VCaP (cell line): ENCODE results near the gene GSTCD.

ENCODE experiments used
- H3K27ac ChIP-seq: fragments of 450-650 bp; 2 replicates; pipeline ENCODE4 v1.5.1; 2017
- CTCF ChIP-seq: fragments of 450-650 bp; conservative IDR thresholded peaks from 2 replicates; pipeline ENCODE4 v1.5.1; 2017; ENCODE audit warnings: mild to moderate bottlenecking, moderate library complexity

Gene GSTCD

GRCh38 chr4:105708181-105709080 lies at the start of gene GSTCD, which contains the start of gene INTS12:
Gene GSTCD (plus strand): TSS chr4:105708784. CDS start chr4:105717614, 8,830 bp downstream.
Gene INTS12 (minus strand): TSS chr4:105708689. CDS start chr4:105700005, 8,684 bp downstream.
- TF ChIP-seq CTCF: no peak
- H3K27ac ChIP-seq: peak within 1 kb of the TSS; percentile 87

- TF ChIP-seq CTCF: no peak
- peak overlapping the region; percentile 18 for H3K27ac ChIP-seq
These were observed 49.4 kb upstream of the GSTCD start for GRCh38 chr4:105659190-105659589.

- no peak for TF ChIP-seq CTCF
- H3K27ac ChIP-seq: no peak overlapping the region
These were observed 47.6 kb upstream of the GSTCD start for GRCh38 chr4:105661028-105661427.

GRCh38 chr4:105662935-105663675 lies 45.5 kb upstream of the GSTCD start:
- TF ChIP-seq CTCF: no peak
- H3K27ac ChIP-seq: no peak overlapping the region

- peak; percentile 43; the same call in 1 of the 2 replicates for TF ChIP-seq CTCF
- peak overlapping the region; percentile 4; the same call in 1 of the 2 replicates for H3K27ac ChIP-seq
These were observed 41.9 kb upstream of the GSTCD start for GRCh38 chr4:105666693-105667092.

- no peak for TF ChIP-seq CTCF
- no peak overlapping the region for H3K27ac ChIP-seq
These were observed 37.9 kb upstream of the GSTCD start for GRCh38 chr4:105670684-105671083.

GRCh38 chr4:105671301-105671700 lies 37.3 kb upstream of the GSTCD start:
- no peak overlapping the region for H3K27ac ChIP-seq
- TF ChIP-seq CTCF: no peak
